ENCODE results near the gene TIMELESS. TPM values are rescaled to one million over a fixed set of nuclear protein-coding genes. Genes with fewer than 3 reads are reported as not detected.
"Not testable (repeated sequence)": the region's sequence is repeated elsewhere in the genome, so short reads cannot be mapped to it uniquely, and the experiment has no call there.

TIMELESS gene
- total RNA-seq, 1 donor from 2014 or later = 10.5 TPM

GRCh38 chr12:56468216-56469006, 19.2 kb upstream of the TIMELESS start, which contains the start of gene SPRYD4:
TSS of gene SPRYD4 (plus strand) at chr12:56468578. CDS start at chr12:56468592, 14 bp downstream.
- peak; percentile 97 for ATAC-seq

- no peak for ATAC-seq
These were observed 13.3 kb upstream of the TIMELESS start for GRCh38 chr12:56462565-56462964.

GRCh38 chr12:56461235-56462159, 12.3 kb upstream of the TIMELESS start:
- ATAC-seq = peak; percentile 54

GRCh38 chr12:56457817-56458216, 8.6 kb upstream of the TIMELESS start:
- no peak for ATAC-seq

- ATAC-seq = no peak
These were observed 5.3 kb upstream of the TIMELESS start, which contains the start of gene MIP for GRCh38 chr12:56454557-56454956. TSS of gene MIP (minus strand) at chr12:56454657. CDS start at chr12:56454613, 44 bp downstream.

GRCh38 chr12:56451147-56451546, 1.9 kb upstream of the TIMELESS start:
- ATAC-seq = no peak

GRCh38 chr12:56450241-56450640, 1.0 kb upstream of the TIMELESS start:
- no peak for ATAC-seq

GRCh38 chr12:56449622-56449984, 377 bp upstream of the TIMELESS start:
- ATAC-seq = no peak

- not testable (repeated sequence) for ATAC-seq
These were observed 6.0 kb downstream of the TIMELESS start for GRCh38 chr12:56443208-56443607.

- no peak for ATAC-seq
These were observed 11.6 kb downstream of the TIMELESS start for GRCh38 chr12:56437430-56438176.

GRCh38 chr12:56434828-56435227, 14.4 kb downstream of the TIMELESS start:
- ATAC-seq = no peak

- ATAC-seq = no peak
These were observed 17.4 kb downstream of the TIMELESS start for GRCh38 chr12:56431850-56432249.

GRCh38 chr12:56431288-56431687, 17.9 kb downstream of the TIMELESS start:
- no peak for ATAC-seq

GRCh38 chr12:56425940-56426438, 23.2 kb downstream of the TIMELESS start:
- no peak for ATAC-seq

- no peak for ATAC-seq
These were observed 24.0 kb downstream of the TIMELESS start for GRCh38 chr12:56425193-56425592.

- no peak for ATAC-seq
These were observed 28.8 kb downstream of the TIMELESS start for GRCh38 chr12:56420411-56420810.

GRCh38 chr12:56417739-56418138, 31.5 kb downstream of the TIMELESS start:
- no peak for ATAC-seq

- no peak for ATAC-seq
These were observed 34.8 kb downstream of the TIMELESS start for GRCh38 chr12:56414401-56414800.

- ATAC-seq = no peak
These were observed 35.8 kb downstream of the TIMELESS start for GRCh38 chr12:56413392-56413791.

GRCh38 chr12:56411781-56412639, 37.2 kb downstream of the TIMELESS start:
- no peak for ATAC-seq

- no peak for ATAC-seq
These were observed 38.5 kb downstream of the TIMELESS start for GRCh38 chr12:56410768-56411167.
